HEK293 (cell line): Measurements from ENCODE around the gene GCK.

Experiments
- CTCF ChIA-PET: fragments of 350-600 bp; formaldehyde crosslinking; extraction: SDS; loops from one replicate; lab custom pipeline; 2021; ENCODE audit warnings: antibody characterized with exemption; lab: Yijun Ruan, JAX
- POLR2A ChIA-PET: fragments of 300-600 bp; formaldehyde crosslinking; extraction: SDS; loops from one replicate; lab custom pipeline; 2020; ENCODE audit warnings: antibody characterized with exemption, inconsistent platforms; lab: Yijun Ruan, JAX
- H3K27ac ChIP-seq: fragments of 200-500 bp; sonication (Bioruptor generic); 2 replicates; pipeline ENCODE4 v1.5.1; 2014; ENCODE audit warnings: low read depth, low read length, control low read depth, inconsistent platforms; ENCODE audit errors: extremely low read depth
- H3K36me3 ChIP-seq, 2 experiments: fragments of 200-500 bp in 1 of 2; sonication (Bioruptor generic) in 1 of 2; 1 replicate in 1 of 2; 2 replicates in 1 of 2; pipeline ENCODE4 v1.5.1; 2014 to 2017; ENCODE audit warnings: inconsistent platforms in 2 of 2, low read length in 2 of 2; ENCODE audit not compliant: control insufficient read depth in 2 of 2, insufficient read depth in 1 of 2
- H3K4me1 ChIP-seq: fragments of 200-500 bp; sonication (Bioruptor generic); 2 replicates; pipeline ENCODE4 v1.5.1; 2014; ENCODE audit warnings: mild to moderate bottlenecking, low read length, inconsistent platforms; ENCODE audit not compliant: control insufficient read depth, insufficient read depth
- H3K4me3 ChIP-seq: 2 replicates; pipeline ENCODE4 v1.5.1; 2011; ENCODE audit warnings: low read depth, mild to moderate bottlenecking, control low read depth, low read length, moderate library complexity
- H3K9me3 ChIP-seq: fragments of 200-500 bp; sonication (Bioruptor generic); 2 replicates; pipeline ENCODE4 v1.5.1; 2014; ENCODE audit warnings: low read depth, low read length, inconsistent platforms; ENCODE audit not compliant: control insufficient read depth, insufficient read depth
- FEZF1 ChIP-seq: fragments of 450-650 bp; formaldehyde crosslinking; IDR thresholded peaks from 2 replicates; pipeline ENCODE4 v1.5.1; 2016; ENCODE audit warnings: missing biosample characterization, missing genetic modification characterization
- GLI2 ChIP-seq: fragments of 450-650 bp; formaldehyde crosslinking; IDR thresholded peaks from 2 replicates; pipeline ENCODE4; 2017; ENCODE audit warnings: missing biosample characterization, missing genetic modification characterization, low read depth, borderline replicate concordance
- OVOL3 ChIP-seq: fragments of 450-650 bp; formaldehyde crosslinking; IDR thresholded peaks from 2 replicates; pipeline ENCODE4 v1.5.1; 2016; ENCODE audit warnings: missing biosample characterization, missing genetic modification characterization
- REPIN1 ChIP-seq: fragments of 450-650 bp; formaldehyde crosslinking; IDR thresholded peaks from 2 replicates; pipeline ENCODE4 v1.5.1; 2017; ENCODE audit warnings: missing biosample characterization, missing genetic modification characterization, low read depth
- TCF7L2 ChIP-seq: IDR thresholded peaks from 2 replicates; pipeline ENCODE4 v1.6.1; 2011; ENCODE audit warnings: low read depth, mild to moderate bottlenecking, inconsistent platforms, low read length, moderate library complexity, borderline replicate concordance
- WT1 ChIP-seq: fragments of 450-650 bp; formaldehyde crosslinking; IDR thresholded peaks from 2 replicates; pipeline ENCODE4 v1.5.1; 2016; ENCODE audit warnings: missing biosample characterization, missing genetic modification characterization
- ZFHX2 ChIP-seq: fragments of 450-650 bp; formaldehyde crosslinking; conservative IDR thresholded peaks from 2 replicates; pipeline ENCODE4 v1.5.1; 2016; ENCODE audit warnings: missing biosample characterization, missing genetic modification characterization
- ZFP3 ChIP-seq: fragments of 450-650 bp; formaldehyde crosslinking; IDR thresholded peaks from 2 replicates; pipeline ENCODE4 v1.5.1; 2016; ENCODE audit warnings: low read depth, missing biosample characterization, missing genetic modification characterization
- ZFP69B ChIP-seq: fragments of 450-650 bp; formaldehyde crosslinking; IDR thresholded peaks from 2 replicates; pipeline ENCODE4 v1.5.1; 2016; ENCODE audit warnings: missing biosample characterization, missing genetic modification characterization
- ZNF112 ChIP-seq: fragments of 450-650 bp; formaldehyde crosslinking; IDR thresholded peaks from 2 replicates; pipeline ENCODE4 v1.5.0; 2017; ENCODE audit warnings: missing biosample characterization, missing genetic modification characterization
- ZNF114 ChIP-seq: fragments of 450-650 bp; formaldehyde crosslinking; IDR thresholded peaks from 2 replicates; pipeline ENCODE4 v1.5.0; 2017; ENCODE audit warnings: missing biosample characterization, missing genetic modification characterization
- ZNF155 ChIP-seq: fragments of 450-650 bp; formaldehyde crosslinking; IDR thresholded peaks from 2 replicates; pipeline ENCODE4 v1.5.1; 2016; ENCODE audit warnings: missing biosample characterization, missing genetic modification characterization
- ZNF223 ChIP-seq: fragments of 450-650 bp; formaldehyde crosslinking; IDR thresholded peaks from 2 replicates; pipeline ENCODE4 v1.5.1; 2016; ENCODE audit warnings: missing biosample characterization, missing genetic modification characterization
- ZNF341 ChIP-seq: fragments of 450-650 bp; formaldehyde crosslinking; IDR thresholded peaks from 2 replicates; pipeline ENCODE4; 2016; ENCODE audit warnings: low read depth, missing biosample characterization, missing genetic modification characterization
- ZNF529 ChIP-seq: fragments of 450-650 bp; formaldehyde crosslinking; IDR thresholded peaks from 2 replicates; pipeline ENCODE4 v1.5.1; 2017; ENCODE audit warnings: missing genetic modification characterization, missing biosample characterization; ENCODE audit not compliant: insufficient replicate concordance
- ZNF549 ChIP-seq: fragments of 450-650 bp; IDR thresholded peaks from 2 replicates; pipeline ENCODE4 v1.5.1; 2018; ENCODE audit warnings: missing biosample characterization, missing genetic modification characterization, mild to moderate bottlenecking, inconsistent platforms, moderate library complexity
- ZNF560 ChIP-seq: fragments of 450-650 bp; formaldehyde crosslinking; IDR thresholded peaks from 2 replicates; pipeline ENCODE4 v1.5.1; 2017; ENCODE audit warnings: missing biosample characterization, missing genetic modification characterization, borderline replicate concordance
- ZNF624 ChIP-seq: fragments of 450-650 bp; formaldehyde crosslinking; IDR thresholded peaks from 2 replicates; pipeline ENCODE4 v1.5.1; 2017; ENCODE audit warnings: missing biosample characterization, missing genetic modification characterization
- ZNF658 ChIP-seq: fragments of 450-650 bp; formaldehyde crosslinking; IDR thresholded peaks from 2 replicates; pipeline ENCODE4; 2016; ENCODE audit warnings: missing biosample characterization, missing genetic modification characterization
- ZNF843 ChIP-seq: fragments of 450-650 bp; formaldehyde crosslinking; IDR thresholded peaks from 2 replicates; pipeline ENCODE4 v1.5.1; 2016; ENCODE audit warnings: missing biosample characterization, missing genetic modification characterization
- TF ChIP-seq, protein P1 (sequence below): fragments of 450-650 bp; formaldehyde crosslinking; IDR thresholded peaks from 2 replicates; pipeline ENCODE4 v1.5.1; 2016; ENCODE audit warnings: missing biosample characterization, missing genetic modification characterization
- TF ChIP-seq, protein P2 (sequence below): IDR thresholded peaks from 2 replicates; pipeline ENCODE4 v1.6.1; 2011; ENCODE audit warnings: mild to moderate bottlenecking, low read depth, low read length, borderline replicate concordance
- TF ChIP-seq, protein P3 (sequence below): fragments of 450-650 bp; formaldehyde crosslinking; IDR thresholded peaks from 2 replicates; pipeline ENCODE4 v1.5.1; 2016; ENCODE audit warnings: missing biosample characterization, missing genetic modification characterization

Gene GCK

DNA sequence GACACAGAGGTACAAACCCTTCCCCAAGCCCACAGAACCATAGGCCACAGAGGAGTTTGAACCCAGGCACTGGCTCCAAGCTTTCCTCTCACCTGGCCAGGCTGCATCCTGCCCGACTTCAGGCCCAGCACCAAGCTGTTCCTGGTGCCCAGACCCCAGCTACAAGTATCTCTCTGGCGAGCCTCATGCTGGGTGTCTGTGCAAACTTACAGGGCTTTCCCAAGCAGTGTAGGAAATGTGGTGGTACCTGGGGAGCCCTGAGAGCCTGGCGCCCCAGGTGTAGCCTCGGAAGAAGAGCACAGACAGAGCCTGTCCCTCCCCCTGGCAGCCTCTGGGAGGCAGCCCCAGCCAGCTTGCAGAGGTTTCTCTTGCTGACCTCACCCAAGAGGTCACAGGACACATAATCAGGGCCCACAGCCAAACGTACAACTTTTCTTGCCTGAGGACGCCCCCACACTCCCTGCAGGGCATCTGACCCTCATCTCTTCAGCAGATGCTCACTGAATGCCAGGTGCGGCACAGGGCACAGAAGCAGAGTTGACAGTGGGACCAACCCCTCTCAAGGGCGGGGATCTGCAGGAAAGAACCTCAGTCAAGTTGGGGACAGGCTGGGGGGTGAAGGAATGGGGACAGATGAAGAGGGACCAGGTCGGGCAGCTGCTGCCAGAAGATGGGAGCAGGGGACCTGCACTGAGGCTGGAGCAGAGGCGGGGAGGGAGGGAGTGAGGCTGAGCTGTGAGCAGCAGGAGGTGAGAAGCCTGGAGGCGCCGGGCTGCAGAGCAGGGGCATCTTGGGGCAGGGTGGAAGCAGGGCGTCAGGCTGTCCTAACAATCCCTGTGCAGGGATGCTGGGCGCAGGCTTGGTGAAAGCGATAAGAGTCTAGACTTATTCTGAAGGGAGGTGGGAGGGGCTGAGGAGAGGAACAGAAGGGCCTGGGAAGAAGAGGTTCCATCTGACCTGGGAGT is 31.8 kb downstream of the GCK start (continued):
- TF ChIP-seq, protein P1, sequence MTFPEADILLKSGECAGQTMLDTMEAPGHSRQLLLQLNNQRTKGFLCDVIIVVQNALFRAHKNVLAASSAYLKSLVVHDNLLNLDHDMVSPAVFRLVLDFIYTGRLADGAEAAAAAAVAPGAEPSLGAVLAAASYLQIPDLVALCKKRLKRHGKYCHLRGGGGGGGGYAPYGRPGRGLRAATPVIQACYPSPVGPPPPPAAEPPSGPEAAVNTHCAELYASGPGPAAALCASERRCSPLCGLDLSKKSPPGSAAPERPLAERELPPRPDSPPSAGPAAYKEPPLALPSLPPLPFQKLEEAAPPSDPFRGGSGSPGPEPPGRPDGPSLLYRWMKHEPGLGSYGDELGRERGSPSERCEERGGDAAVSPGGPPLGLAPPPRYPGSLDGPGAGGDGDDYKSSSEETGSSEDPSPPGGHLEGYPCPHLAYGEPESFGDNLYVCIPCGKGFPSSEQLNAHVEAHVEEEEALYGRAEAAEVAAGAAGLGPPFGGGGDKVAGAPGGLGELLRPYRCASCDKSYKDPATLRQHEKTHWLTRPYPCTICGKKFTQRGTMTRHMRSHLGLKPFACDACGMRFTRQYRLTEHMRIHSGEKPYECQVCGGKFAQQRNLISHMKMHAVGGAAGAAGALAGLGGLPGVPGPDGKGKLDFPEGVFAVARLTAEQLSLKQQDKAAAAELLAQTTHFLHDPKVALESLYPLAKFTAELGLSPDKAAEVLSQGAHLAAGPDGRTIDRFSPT (tag by site-specific recombination): no peak

DNA sequence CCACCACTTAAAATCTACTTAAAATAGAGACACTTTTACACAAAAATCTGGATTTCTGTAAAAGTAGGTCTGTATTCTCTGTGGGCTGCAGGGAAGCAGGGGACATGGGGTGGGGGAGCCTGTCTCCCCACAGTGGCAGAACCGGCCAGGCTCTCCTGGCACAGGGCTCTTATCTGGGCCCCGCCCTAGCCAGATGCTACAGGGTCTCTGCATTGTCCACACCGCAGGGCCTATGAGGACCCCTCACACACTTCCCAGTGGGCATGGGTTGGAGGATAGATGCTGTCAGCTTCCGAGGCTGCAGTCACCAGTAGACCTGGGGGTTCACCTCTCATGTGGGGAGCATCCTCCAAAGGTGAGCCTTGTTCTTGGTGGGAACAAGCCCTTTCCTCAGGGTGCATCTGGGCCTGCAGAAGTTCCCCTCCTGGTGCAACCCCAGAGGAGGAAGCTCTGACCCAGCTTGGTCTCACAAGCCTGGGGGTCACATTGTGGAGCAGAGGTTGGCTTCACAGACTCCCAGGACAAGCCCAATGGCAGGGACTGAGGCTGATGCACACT is 32.7 kb downstream of the GCK start:
- Histone ChIP-seq H3K9me3 (no peaks in the 10 kb centered on the region), H3K4me1 (no peaks in the 10 kb centered on the region), H3K36me3 (no peaks in the 10 kb centered on the region), H3K27ac (no peak overlapping the region), H3K4me3 (no peak overlapping the region)
- ChIA-PET POLR2A (no interaction called here), CTCF (no interaction called here)
- TF ChIP-seq OVOL3 (tag by site-specific recombination): no peak
- no peak for TF ChIP-seq ZFP3
- no peak for TF ChIP-seq ZNF658 (tag by site-specific recombination)
- no peak for TF ChIP-seq ZNF624 (tag by site-specific recombination)
- no peak for TF ChIP-seq FEZF1 (tag by site-specific recombination)
- TF ChIP-seq, all 188 proteins: peak for 0

DNA sequence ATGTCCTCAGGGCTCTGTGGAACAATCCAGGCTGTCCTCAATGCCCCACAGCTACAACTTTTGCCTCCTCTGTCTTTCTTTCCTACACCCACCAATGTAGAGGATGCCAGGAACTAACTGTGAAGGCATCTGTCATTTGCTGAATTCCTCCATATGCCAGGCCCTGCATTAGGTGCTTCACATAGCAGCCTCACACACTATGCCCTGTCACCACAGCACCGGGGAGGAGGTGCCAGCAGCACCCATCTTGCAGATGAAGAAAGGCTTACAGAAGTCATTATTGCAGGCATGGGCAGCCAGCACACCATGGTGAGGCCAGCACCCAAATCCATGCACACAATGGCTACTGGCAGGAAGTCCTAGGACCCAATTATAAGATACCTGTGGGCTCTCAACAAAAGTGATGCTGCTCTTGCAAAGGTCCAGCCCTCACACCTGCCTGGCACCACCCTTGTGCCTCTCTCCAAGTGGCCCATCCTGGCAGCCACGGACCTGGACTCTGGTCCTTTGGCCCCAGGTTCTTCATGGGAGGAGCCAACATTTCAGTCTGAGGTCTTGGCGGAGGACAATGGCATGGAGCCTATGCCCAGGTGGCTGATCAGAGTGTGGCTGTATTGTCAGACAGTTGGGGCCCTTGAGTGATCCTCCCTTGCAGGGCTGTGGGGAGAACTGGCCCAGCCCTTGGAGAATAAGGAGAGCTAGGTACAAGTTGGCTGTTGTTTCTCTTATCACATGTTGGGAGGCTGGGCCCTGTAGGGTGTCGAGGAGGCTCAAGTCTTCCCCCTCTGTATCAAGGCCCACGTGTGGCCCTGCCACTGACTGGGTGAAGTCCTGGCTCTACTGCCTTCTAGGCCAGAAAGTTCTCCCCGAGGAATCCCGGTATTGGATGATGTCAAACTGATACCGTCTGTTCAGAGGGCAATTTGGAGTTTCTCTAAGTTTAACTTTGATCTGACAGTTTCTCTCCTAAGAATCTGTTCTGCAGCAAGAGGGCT is 33.8 kb downstream of the GCK start:
- Histone ChIP-seq H3K9me3 (no peaks in the 10 kb centered on the region), H3K36me3 (no peaks in the 10 kb centered on the region), H3K4me1 (no peaks in the 10 kb centered on the region), H3K4me3 (no peak overlapping the region), H3K27ac (no peak overlapping the region)
- POLR2A ChIA-PET: no interaction called here
- CTCF ChIA-PET: no interaction called here
- TF ChIP-seq, protein P2, sequence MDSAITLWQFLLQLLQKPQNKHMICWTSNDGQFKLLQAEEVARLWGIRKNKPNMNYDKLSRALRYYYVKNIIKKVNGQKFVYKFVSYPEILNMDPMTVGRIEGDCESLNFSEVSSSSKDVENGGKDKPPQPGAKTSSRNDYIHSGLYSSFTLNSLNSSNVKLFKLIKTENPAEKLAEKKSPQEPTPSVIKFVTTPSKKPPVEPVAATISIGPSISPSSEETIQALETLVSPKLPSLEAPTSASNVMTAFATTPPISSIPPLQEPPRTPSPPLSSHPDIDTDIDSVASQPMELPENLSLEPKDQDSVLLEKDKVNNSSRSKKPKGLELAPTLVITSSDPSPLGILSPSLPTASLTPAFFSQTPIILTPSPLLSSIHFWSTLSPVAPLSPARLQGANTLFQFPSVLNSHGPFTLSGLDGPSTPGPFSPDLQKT: no peak
- TF ChIP-seq ZNF112 (tag by site-specific recombination) (no peak), ZNF114 (tag by site-specific recombination) (no peak), ZFP69B (no peak), ZNF560 (tag by site-specific recombination) (no peak)

DNA sequence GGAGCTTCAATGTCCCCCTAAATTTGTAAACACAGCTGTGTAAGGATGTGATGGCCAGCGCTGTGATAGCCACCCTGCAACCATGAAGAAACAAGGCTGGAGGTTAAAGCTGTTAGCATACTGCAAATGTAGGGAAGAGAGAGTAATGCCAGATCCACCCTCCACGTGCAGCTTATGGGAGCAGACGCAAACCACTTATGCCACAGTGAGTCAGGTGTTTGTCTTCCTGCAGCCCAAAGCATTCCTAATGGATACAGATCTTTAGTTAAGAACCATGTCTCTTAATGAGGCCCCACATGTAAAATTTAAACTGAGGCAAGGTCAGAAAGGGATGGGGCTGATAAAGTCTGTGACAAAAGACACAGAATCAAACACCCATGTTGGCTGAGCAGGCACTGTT is 34.5 kb downstream of the GCK start:
- Histone ChIP-seq H3K27ac (no peak overlapping the region), H3K9me3 (no peaks in the 10 kb centered on the region), H3K36me3 (no peaks in the 10 kb centered on the region), H3K4me3 (no peak overlapping the region), H3K4me1 (no peaks in the 10 kb centered on the region)
- CTCF ChIA-PET: interaction anchor here (0.6 kb wide), 1 partner anchor 100 kb away, joined by 4 read pairs; no protein-coding TSS in a partner anchor
- POLR2A ChIA-PET: no interaction called here
- TF ChIP-seq ZFHX2 (tag by site-specific recombination): no peak
- TF ChIP-seq ZNF223 (tag by site-specific recombination): no peak
- no peak for TF ChIP-seq ZNF155 (tag by site-specific recombination)
- TF ChIP-seq, protein P3, sequence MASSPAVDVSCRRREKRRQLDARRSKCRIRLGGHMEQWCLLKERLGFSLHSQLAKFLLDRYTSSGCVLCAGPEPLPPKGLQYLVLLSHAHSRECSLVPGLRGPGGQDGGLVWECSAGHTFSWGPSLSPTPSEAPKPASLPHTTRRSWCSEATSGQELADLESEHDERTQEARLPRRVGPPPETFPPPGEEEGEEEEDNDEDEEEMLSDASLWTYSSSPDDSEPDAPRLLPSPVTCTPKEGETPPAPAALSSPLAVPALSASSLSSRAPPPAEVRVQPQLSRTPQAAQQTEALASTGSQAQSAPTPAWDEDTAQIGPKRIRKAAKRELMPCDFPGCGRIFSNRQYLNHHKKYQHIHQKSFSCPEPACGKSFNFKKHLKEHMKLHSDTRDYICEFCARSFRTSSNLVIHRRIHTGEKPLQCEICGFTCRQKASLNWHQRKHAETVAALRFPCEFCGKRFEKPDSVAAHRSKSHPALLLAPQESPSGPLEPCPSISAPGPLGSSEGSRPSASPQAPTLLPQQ (tag by site-specific recombination): no peak
- TF ChIP-seq GLI2: no peak
- TF ChIP-seq TCF7L2: no peak
- no peak for TF ChIP-seq ZNF529 (tag by site-specific recombination)
- TF ChIP-seq ZNF549 (tag by site-specific recombination): no peak
- TF ChIP-seq ZNF843 (tag by site-specific recombination): no peak
- no peak for TF ChIP-seq REPIN1
- no peak for TF ChIP-seq ZNF341 (tag by site-specific recombination)
- no peak for TF ChIP-seq WT1 (tag by site-specific recombination)
